Ovary (tissue), 9 donors: Measurements from ENCODE around the gene NBPF11. TPM values are rescaled to one million over a fixed set of nuclear protein-coding genes. Genes with fewer than 3 reads are reported as not detected.
A peak's percentile ranks its signal among the peaks of the same experiment; 100 is the strongest.
"Not testable (repeated sequence)": the region's sequence is repeated elsewhere in the genome, so short reads cannot be mapped to it uniquely, and the experiment has no call there.

ENCODE experiments used
- DNase-seq, 5 donors: peaks; one replicate each; pipeline ENCODE4 v3.0.0-alpha.2; 2019 to 2020
- H3K27ac ChIP-seq, 2 donors: fragments of 200-600 bp; one replicate each; pipeline versions ENCODE4 v1.5.1 to v1.8.0; 2019 to 2022
- H3K27me3 ChIP-seq: fragments of 200-600 bp; one replicate; pipeline ENCODE4 v1.8.0; 2022
- H3K36me3 ChIP-seq: fragments of 200-600 bp; sonication (generic); one replicate; pipeline ENCODE4 v1.5.1; 2019
- H3K4me1 ChIP-seq: one replicate; pipeline ENCODE4 v1.8.1; 2013; ENCODE audit warnings: mild to moderate bottlenecking, moderate library complexity; ENCODE audit not compliant: insufficient read depth
- H3K4me3 ChIP-seq: fragments of 200-600 bp; sonication (generic); one replicate; pipeline ENCODE4 v1.5.1; 2017
- H3K9me3 ChIP-seq, 2 donors: fragments of 200-600 bp in 1 of 2; sonication (generic) in 1 of 2; one replicate each; pipeline versions ENCODE4 v1.5.1 to v1.8.1; 2013 to 2019; ENCODE audit warnings: mild to moderate bottlenecking in 1 of 2, moderate library complexity in 1 of 2
- CTCF ChIP-seq, 3 donors: fragments of 450-650 bp in 2 of 3; fragments of 200-600 bp in 1 of 3; IDR thresholded peaks; one replicate each; pipeline versions ENCODE4 v1.5.1 to v1.8.0; 2016 to 2022; ENCODE audit warnings: antibody characterized with exemption in 3 of 3, mild to moderate bottlenecking in 1 of 3
- EP300 ChIP-seq: sonication (generic); formaldehyde crosslinking; IDR thresholded peaks from one replicate; pipeline ENCODE4 v1.6.1; 2017; ENCODE audit warnings: antibody characterized with exemption
- POLR2A ChIP-seq: fragments of 450-650 bp; IDR thresholded peaks from one replicate; pipeline ENCODE4 v1.6.1; 2017; ENCODE audit warnings: antibody characterized with exemption, mild to moderate bottlenecking, moderate library complexity
- WGBS, 3 donors: extraction: QIAGEN DNeasy Blood & Tissue Kit in 1 of 3; methylation state at CpG; one replicate each; pipeline versions ENCODE4 v1.1.5 to v1.1.7; 2013 to 2017; 5-methylcytosine and 5-hydroxymethylcytosine counted together
- intact Hi-C, 4 donors: fragments of 100-400 bp; cut with DNase I; formaldehyde crosslinking; loops; one replicate each; pipeline versions ENCODE4 v1.11.0 to v1.15.1; 2022 to 2023
- polyA plus RNA-seq, 2 donors: library from polyadenylated mRNA; stranded (reverse); fragments of 200-250 nt in 1 of 2; fragments of 350-450 nt in 1 of 2; fragmentation: Illumina TruSeq in 1 of 2; extraction: RNeasy Lipid Tissue Mini Kit (QIAGEN cat#74804) in 1 of 2; gene quantifications; one replicate each; pipeline ENCODE4 v1.2.3, GENCODE V29; 2013 to 2014
- total RNA-seq, 7 donors: library from RNA; depleted of rRNA in 2 of 7; stranded (reverse); fragments of >200 nt in 2 of 7; fragmentation: NEBNext Ultra II Directional in 3 of 7; extraction: Animal tissue kit (Norgen Biotek cat#: 25700) in 3 of 7; gene quantifications; one replicate each; pipeline versions ENCODE4 v1.1.0 to v1.2.4, GENCODE V29; 2016 to 2023
- donor health status: DM: no; HTN: no; CAD: no; lungs with moderate emphysema.
- donor health status: DM: no; HTN: no; CAD: no.
- donor health status: Bipolar disorder and iron deficiency.
- donor health status: DM: yes; HTN: yes; CAD: no.
- donor health status: DM: no; HTN: no; CAD: no.
- donor health status: DM: yes; HTN: yes; CAD: no.

NBPF11 gene
- total and polyA plus RNA-seq, 9 donors = 7.1 to 16.3 (median 11.7) TPM

- intact Hi-C loops = no loop called here
- Histone ChIP-seq H3K9me3 (no peaks in the 10 kb centered on the region), H3K4me1 (no peaks in the 10 kb centered on the region), H3K27me3 (no peaks in the 10 kb centered on the region), H3K36me3 (no peaks in the 10 kb centered on the region), H3K27ac (no peak overlapping the region), H3K4me3 (no peak overlapping the region)
- WGBS, 3 donors = 57 to 83% (median 64%) methylated on average over 15 of the region's 15 CpGs
- DNase-seq = no peak
- TF ChIP-seq POLR2A = no peak
- no peak for TF ChIP-seq EP300
- no peak for TF ChIP-seq CTCF (IDR thresholded peaks at IDR 0.05)
These were observed 7.9 kb upstream of the NBPF11 start for GRCh38 chr1:148160048-148160342.

GRCh38 chr1:148158341-148159003 lies 6.4 kb upstream of the NBPF11 start:
- no peaks in the 10 kb centered on the region for H3K4me1 ChIP-seq
- intact Hi-C loops = no loop called here
- H3K4me3 ChIP-seq = no peak overlapping the region
- WGBS, 3 donors = 18 to 24% (median 22%) methylated on average over 11 of the region's 11 CpGs
- H3K9me3 ChIP-seq = no peaks in the 10 kb centered on the region
- no peaks in the 10 kb centered on the region for H3K27me3 ChIP-seq
- H3K27ac ChIP-seq = no peak overlapping the region
- TF ChIP-seq EP300 = no peak
- TF ChIP-seq POLR2A = no peak
- no peaks in the 10 kb centered on the region for H3K36me3 ChIP-seq
- no peak for DNase-seq

- H3K36me3 ChIP-seq, H3K27ac ChIP-seq, DNase-seq, intact Hi-C loops, H3K4me1 ChIP-seq, H3K9me3 ChIP-seq, H3K4me3 ChIP-seq, H3K27me3 ChIP-seq: not testable (repeated sequence)
- WGBS, 3 donors = 22 to 57% (median 24%) methylated on average over 9 to 13 of the region's 23 CpGs
These were observed 5.7 kb upstream of the NBPF11 start for GRCh38 chr1:148157803-148158202.

GRCh38 chr1:148155494-148156275 lies 3.6 kb upstream of the NBPF11 start:
- H3K4me1 ChIP-seq, H3K36me3 ChIP-seq, H3K9me3 ChIP-seq, H3K4me3 ChIP-seq, intact Hi-C loops, DNase-seq, H3K27ac ChIP-seq, H3K27me3 ChIP-seq: not testable (repeated sequence)
- WGBS, 3 donors = 63 to 69% (median 68%) methylated on average over 6 to 7 of the region's 7 CpGs

- H3K27me3 ChIP-seq, H3K27ac ChIP-seq, H3K4me3 ChIP-seq, H3K36me3 ChIP-seq, H3K4me1 ChIP-seq, H3K9me3 ChIP-seq, DNase-seq, intact Hi-C loops: not testable (repeated sequence)
- 96 to 100% (median 99%) methylated on average over 3 of the region's 3 CpGs for WGBS, 3 donors
These were observed 714 bp upstream of the NBPF11 start for GRCh38 chr1:148152795-148153194.

GRCh38 chr1:148151371-148151819 lies 686 bp downstream of the NBPF11 start:
- Histone ChIP-seq H3K4me3 (peak overlapping the region; percentile 67), H3K27ac (peak overlapping the region; percentile 41 to 74)
- DNase-seq = peak; percentile 42 to 72 (median 57)
- H3K27me3 ChIP-seq, H3K9me3 ChIP-seq, H3K4me1 ChIP-seq, intact Hi-C loops, H3K36me3 ChIP-seq: not testable (repeated sequence)
- 0% methylated on average over 14 to 37 of the region's 40 CpGs for WGBS, 3 donors

- H3K27me3 ChIP-seq, H3K9me3 ChIP-seq, DNase-seq, H3K4me1 ChIP-seq, intact Hi-C loops, H3K36me3 ChIP-seq: not testable (repeated sequence)
- WGBS, 3 donors = 8 to 9% (median 8%) methylated on average over 12 to 13 of the region's 13 CpGs
- Histone ChIP-seq H3K27ac (peak overlapping the region in 1 of 2 donors; percentile 74), H3K4me3 (peak overlapping the region; percentile 67)
These were observed 1.1 kb downstream of the NBPF11 start for GRCh38 chr1:148150945-148151344.

- intact Hi-C loops, H3K27me3 ChIP-seq, H3K4me1 ChIP-seq, H3K9me3 ChIP-seq, H3K36me3 ChIP-seq, DNase-seq, H3K4me3 ChIP-seq, H3K27ac ChIP-seq: not testable (repeated sequence)
- 17 to 51% (median 38%) methylated on average over 2 to 3 of the region's 6 CpGs for WGBS, 3 donors
These were observed 2.1 kb downstream of the NBPF11 start for GRCh38 chr1:148150014-148150413.

GRCh38 chr1:148149050-148149815 lies 2.8 kb downstream of the NBPF11 start:
- DNase-seq, H3K4me1 ChIP-seq, H3K36me3 ChIP-seq, H3K9me3 ChIP-seq, intact Hi-C loops, H3K27me3 ChIP-seq, H3K4me3 ChIP-seq, H3K27ac ChIP-seq: not testable (repeated sequence)
- WGBS, 3 donors = 87 to 91% (median 89%) methylated on average over 53 to 62 of the region's 72 CpGs

- 89 to 90% (median 89%) methylated on average over 15 to 21 of the region's 28 CpGs for WGBS, 3 donors
- H3K4me3 ChIP-seq, H3K36me3 ChIP-seq, H3K4me1 ChIP-seq, H3K27me3 ChIP-seq, H3K27ac ChIP-seq, intact Hi-C loops, H3K9me3 ChIP-seq, DNase-seq: not testable (repeated sequence)
These were observed 4.8 kb downstream of the NBPF11 start for GRCh38 chr1:148147052-148147838.
